Heart left ventricle (tissue), 16 donors: ENCODE data around the gene PRICKLE1. TPM values are rescaled to one million over a fixed set of nuclear protein-coding genes. Genes with fewer than 3 reads are reported as not detected.
A peak's percentile ranks its signal among the peaks of the same experiment; 100 is the strongest.

ENCODE experiments used
- ATAC-seq, 4 donors: fragments of 200-7000 bp; cut with Tn5 transposase; one replicate each; pipeline ENCODE4 v1.9.1; 2020 to 2022; ENCODE audit warnings: moderate library complexity in 4 of 4, mild to moderate bottlenecking in 3 of 4, moderate number of reproducible peaks in 1 of 4
- DNase-seq, 5 donors: peaks; one replicate each; pipeline ENCODE4 v3.0.0-alpha.2; 2020
- H3K27ac ChIP-seq, 12 donors: fragments of 200-600 bp; sonication (generic) in 4 of 12; one replicate each; pipeline versions ENCODE4 v1.5.0 to v1.8.0; 2016 to 2022; ENCODE audit warnings: mild to moderate bottlenecking in 2 of 12
- H3K27me3 ChIP-seq, 9 donors: fragments of 200-600 bp; sonication (generic) in 2 of 9; one replicate each; pipeline versions ENCODE4 v1.5.1 to v1.8.0; 2016 to 2022; ENCODE audit warnings: mild to moderate bottlenecking in 3 of 9
- H3K36me3 ChIP-seq, 9 donors: fragments of 200-600 bp; sonication (generic) in 2 of 9; one replicate each; pipeline versions ENCODE4 v1.5.0 to v1.8.0; 2018 to 2022; ENCODE audit warnings: mild to moderate bottlenecking in 2 of 9
- H3K4me1 ChIP-seq, 12 donors: fragments of 200-600 bp; sonication (generic) in 4 of 12; one replicate each; pipeline versions ENCODE4 v1.5.0 to v1.8.0; 2016 to 2022; ENCODE audit warnings: mild to moderate bottlenecking in 3 of 12
- H3K4me3 ChIP-seq, 12 donors: fragments of 200-600 bp; sonication (generic) in 4 of 12; one replicate each; pipeline versions ENCODE4 v1.5.0 to v1.8.0; 2017 to 2022; ENCODE audit warnings: mild to moderate bottlenecking in 9 of 12, moderate library complexity in 4 of 12
- H3K9me3 ChIP-seq, 12 donors: fragments of 200-600 bp; sonication (generic) in 4 of 12; one replicate each; pipeline versions ENCODE4 v1.5.0 to v1.8.0; 2016 to 2022; ENCODE audit warnings: mild to moderate bottlenecking in 1 of 12
- POLR2A ChIP-seq, 2 donors: fragments of 450-650 bp; IDR thresholded peaks; one replicate each; pipeline ENCODE4 v1.6.1; 2017; ENCODE audit warnings: antibody characterized with exemption in 2 of 2, mild to moderate bottlenecking in 2 of 2, moderate library complexity in 2 of 2
- WGBS, 4 donors: extraction: QIAGEN DNeasy Blood & Tissue Kit in 2 of 4; methylation state at CpG; one replicate each; pipeline versions ENCODE4 v1.1.5 to v1.1.7; 2013 to 2018; 5-methylcytosine and 5-hydroxymethylcytosine counted together
- intact Hi-C, 10 donors: fragments of 100-400 bp; cut with DNase I; formaldehyde crosslinking; loops; one replicate each; pipeline versions ENCODE4 v1.11.1 to v1.14.2; 2022
- polyA plus RNA-seq, 2 donors: library from polyadenylated mRNA; stranded (reverse); fragments of 200-250 nt; gene quantifications; one replicate each; pipeline ENCODE4 v1.2.3, GENCODE V29; 2013
- total RNA-seq, 9 donors: library from RNA; depleted of rRNA in 2 of 9; stranded (reverse); fragments of >200 nt in 2 of 9; fragmentation: NEBNext Ultra II Directional in 3 of 9; extraction: Animal tissue kit (Norgen Biotek cat#: 25700) in 3 of 9; gene quantifications; one replicate each; pipeline versions ENCODE4 v1.1.0 to v1.2.4, GENCODE V29; 2016 to 2023
- TF ChIP-seq, protein P1 (sequence below), 12 donors: fragments of 200-600 bp; sonication (generic) in 4 of 12; IDR thresholded peaks; one replicate each; pipeline versions ENCODE4 v1.5.0 to v1.8.0; 2018 to 2022; ENCODE audit warnings: antibody characterized with exemption in 12 of 12, mild to moderate bottlenecking in 5 of 12
- donor health status: ischemic (EF 13 %, LVEDD 7.1; RV severe dilation, severe dysfunction).
- donor health status: healthy with polysubstance abuse.
- donor health status: DM: no; HTN: yes; CAD: no.
- donor health status: DM: no; HTN: no; CAD: no.
- donor health status: ischemic (EF 25% LVEDD 6.9; RV normal size, moderate dysfunction).
- donor health status: ischemic (EF 25% LVEDD 5.7; RV mildly dilated, moderate dysfunction).
- donor health status: healthy.
- donor health status: DM: yes; HTN: yes; CAD: no.
- donor health status: ischemic (EF 35%, LVEDD 5.7; RV mildly dilated, moderate dysfunction).
- donor health status: nonischemic (EF 11% LVEDD 7.7; RV severe dilation, severe dysfunction).
- donor health status: DM: yes; HTN: yes; CAD: no.
- donor health status: PGD.
- donor health status: ischemic (EF 29% LVEDD 5.4; RV normal size, mild dysfunction).
- donor health status: nonischemic (EF 23%, LVEDD 6.1; RV moderate dilation, normal function).

PRICKLE1 gene
- total and polyA plus RNA-seq, 11 donors: 3.2 to 39.2 (median 20.7) TPM

DNA sequence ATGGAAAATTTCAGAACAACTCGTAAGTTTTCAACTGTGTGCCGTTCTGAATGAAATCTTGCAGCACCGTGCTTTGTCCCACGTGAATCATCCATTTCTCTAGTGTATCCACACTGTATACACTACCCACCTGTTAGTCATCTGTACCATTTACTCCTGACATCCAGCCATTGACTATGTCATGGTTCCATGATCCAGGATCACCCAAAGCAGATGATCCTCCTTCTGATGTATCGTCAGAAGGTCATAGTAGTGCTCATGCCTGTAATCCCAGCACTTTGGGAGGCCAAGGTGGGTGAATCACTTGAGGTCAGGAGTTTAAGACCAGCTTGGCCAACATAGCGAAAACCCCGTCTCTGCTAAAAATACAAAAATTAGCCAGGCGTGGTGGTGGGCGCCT, 140.7 kb downstream of the PRICKLE1 start:
- peaks cover 0 to 24% (median 15%) of the 10 kb centered on the region in 9 donors for H3K36me3 ChIP-seq
- no peak for TF ChIP-seq POLR2A (IDR thresholded peaks at IDR 0.05)
- peak in 1 of 4 donors; percentile 23 for ATAC-seq
- H3K27ac ChIP-seq: no peak overlapping the region
- 96 to 99% (median 98%) methylated on average over 9 of the region's 9 CpGs for WGBS, 4 donors
- H3K4me1 ChIP-seq: peaks cover 0 to 11% (median 1%) of the 10 kb centered on the region in 12 donors
- no peak overlapping the region for H3K4me3 ChIP-seq
- H3K27me3 ChIP-seq: no peaks in the 10 kb centered on the region
- intact Hi-C loops: no loop called here
- H3K9me3 ChIP-seq: peaks cover 0 to 9% (median 0%) of the 10 kb centered on the region in 12 donors
- no peak for DNase-seq

DNA sequence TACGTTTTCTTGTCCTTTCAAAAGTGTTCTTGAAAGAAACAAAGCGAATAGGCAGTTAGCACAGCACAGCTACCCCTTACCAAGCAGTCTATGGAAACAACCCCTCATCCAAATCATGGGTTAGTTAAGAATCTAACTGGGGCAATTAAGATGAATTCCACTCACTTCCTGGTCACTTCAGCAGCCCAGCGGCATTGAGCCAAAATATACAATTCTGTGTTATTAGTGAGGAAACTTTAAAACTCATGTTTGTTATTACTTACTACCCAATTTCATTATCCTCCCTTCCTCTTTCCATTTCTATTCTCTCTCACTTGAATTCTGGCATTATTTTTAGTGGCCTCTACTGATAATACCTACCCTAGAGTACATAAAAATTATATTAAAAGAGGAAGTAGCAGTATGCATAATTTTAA, 142.2 kb downstream of the PRICKLE1 start:
- WGBS, 4 donors: 63 to 73% (median 67%) methylated on average over 3 of the region's 3 CpGs
- intact Hi-C loops: no loop called here
- Histone ChIP-seq H3K27ac (no peak overlapping the region), H3K4me1 (peaks cover 0 to 11% (median 1%) of the 10 kb centered on the region in 12 donors), H3K4me3 (no peak overlapping the region), H3K9me3 (peaks cover 0 to 18% (median 0%) of the 10 kb centered on the region in 12 donors), H3K36me3 (peaks cover 0 to 39% (median 24%) of the 10 kb centered on the region in 9 donors), H3K27me3 (no peaks in the 10 kb centered on the region)
- DNase-seq: no peak
- ATAC-seq: no peak
- TF ChIP-seq POLR2A (IDR thresholded peaks at IDR 0.05): no peak
- TF ChIP-seq, protein P1, sequence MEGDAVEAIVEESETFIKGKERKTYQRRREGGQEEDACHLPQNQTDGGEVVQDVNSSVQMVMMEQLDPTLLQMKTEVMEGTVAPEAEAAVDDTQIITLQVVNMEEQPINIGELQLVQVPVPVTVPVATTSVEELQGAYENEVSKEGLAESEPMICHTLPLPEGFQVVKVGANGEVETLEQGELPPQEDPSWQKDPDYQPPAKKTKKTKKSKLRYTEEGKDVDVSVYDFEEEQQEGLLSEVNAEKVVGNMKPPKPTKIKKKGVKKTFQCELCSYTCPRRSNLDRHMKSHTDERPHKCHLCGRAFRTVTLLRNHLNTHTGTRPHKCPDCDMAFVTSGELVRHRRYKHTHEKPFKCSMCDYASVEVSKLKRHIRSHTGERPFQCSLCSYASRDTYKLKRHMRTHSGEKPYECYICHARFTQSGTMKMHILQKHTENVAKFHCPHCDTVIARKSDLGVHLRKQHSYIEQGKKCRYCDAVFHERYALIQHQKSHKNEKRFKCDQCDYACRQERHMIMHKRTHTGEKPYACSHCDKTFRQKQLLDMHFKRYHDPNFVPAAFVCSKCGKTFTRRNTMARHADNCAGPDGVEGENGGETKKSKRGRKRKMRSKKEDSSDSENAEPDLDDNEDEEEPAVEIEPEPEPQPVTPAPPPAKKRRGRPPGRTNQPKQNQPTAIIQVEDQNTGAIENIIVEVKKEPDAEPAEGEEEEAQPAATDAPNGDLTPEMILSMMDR (IDR thresholded peaks at IDR 0.05): no peak

DNA sequence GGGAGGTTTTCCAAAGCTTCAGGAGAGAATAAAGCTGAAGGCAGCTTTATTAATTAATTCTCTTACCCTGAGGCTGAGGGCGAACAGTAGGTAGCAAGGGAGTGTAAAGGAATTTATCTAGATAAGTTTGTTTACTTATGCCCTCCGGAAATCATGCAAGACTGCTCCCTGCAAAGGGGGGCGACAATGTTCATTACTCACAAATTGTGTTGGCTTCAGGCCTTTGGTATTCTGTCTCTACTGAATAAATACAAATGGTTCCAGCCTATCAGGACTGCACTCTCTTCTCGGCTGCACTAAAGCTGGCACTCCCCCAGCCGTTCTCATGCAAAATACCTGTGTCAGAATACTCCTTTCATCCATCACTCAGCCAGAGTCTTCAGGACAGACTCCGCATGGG, 142.8 kb downstream of the PRICKLE1 start:
- intact Hi-C loops: no loop called here
- H3K27ac ChIP-seq: no peak overlapping the region
- peaks cover 0 to 11% (median 1%) of the 10 kb centered on the region in 12 donors for H3K4me1 ChIP-seq
- WGBS, 4 donors: 49 to 62% (median 54%) methylated on average over 6 of the region's 6 CpGs
- peaks cover 0 to 18% (median 0%) of the 10 kb centered on the region in 12 donors for H3K9me3 ChIP-seq
- DNase-seq (no peak), ATAC-seq (peak in 1 of 4 donors; percentile 28)
- TF ChIP-seq, protein P1 (IDR thresholded peaks at IDR 0.05): no peak
- no peak for TF ChIP-seq POLR2A (IDR thresholded peaks at IDR 0.05)
- H3K27me3 ChIP-seq: no peaks in the 10 kb centered on the region
- H3K36me3 ChIP-seq: peaks cover 0 to 45% (median 30%) of the 10 kb centered on the region in 9 donors
- no peak overlapping the region for H3K4me3 ChIP-seq

DNA sequence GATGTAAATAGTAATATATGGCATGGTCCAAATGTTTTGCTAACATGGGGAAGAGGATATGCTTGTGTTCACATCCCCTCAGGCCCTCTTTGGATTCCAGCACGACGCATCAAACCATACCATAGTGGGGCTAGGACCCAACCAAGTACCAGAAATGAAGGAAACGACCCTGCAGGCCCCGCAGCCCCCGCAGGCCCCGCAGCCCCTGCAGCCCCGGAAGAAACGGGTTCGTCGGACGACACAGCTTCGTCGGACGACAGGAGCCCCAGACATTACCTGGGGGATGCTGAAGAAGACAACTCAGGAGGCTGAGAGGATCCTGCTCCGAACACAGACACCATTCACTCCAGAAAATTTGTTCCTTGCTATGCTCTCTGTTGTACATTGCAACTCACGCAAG, 143.7 kb downstream of the PRICKLE1 start:
- no peak overlapping the region for H3K4me3 ChIP-seq
- H3K9me3 ChIP-seq: peaks cover 0 to 18% (median 0%) of the 10 kb centered on the region in 12 donors
- H3K27me3 ChIP-seq: no peaks in the 10 kb centered on the region
- 91 to 98% (median 97%) methylated on average over 16 of the region's 16 CpGs for WGBS, 4 donors
- no peak overlapping the region for H3K27ac ChIP-seq
- ATAC-seq: no peak
- H3K4me1 ChIP-seq: peaks cover 0 to 11% (median 1%) of the 10 kb centered on the region in 12 donors
- no peak for DNase-seq
- H3K36me3 ChIP-seq: peaks cover 0 to 54% (median 37%) of the 10 kb centered on the region in 9 donors
- no peak for TF ChIP-seq POLR2A (IDR thresholded peaks at IDR 0.05)
- TF ChIP-seq, protein P1 (IDR thresholded peaks at IDR 0.05): no peak
- intact Hi-C loops: no loop called here
